Urinary bladder (tissue), 4 donors: ENCODE results near the gene CIAO2B. TPM values are rescaled to one million over a fixed set of nuclear protein-coding genes. Genes with fewer than 3 reads are reported as not detected.
"Not testable (repeated sequence)": the region's sequence is repeated elsewhere in the genome, so short reads cannot be mapped to it uniquely, and the experiment has no call there.

Source experiments
- DNase-seq: peaks from one replicate; pipeline ENCODE4 v3.0.0-alpha.2; 2015; ENCODE audit errors: extremely low spot score
- H3K27ac ChIP-seq: one replicate; pipeline ENCODE4 v1.5.1; 2013; ENCODE audit warnings: low read depth, mild to moderate bottlenecking, moderate library complexity
- H3K36me3 ChIP-seq: one replicate; pipeline ENCODE4 v1.6.1; 2013; ENCODE audit warnings: mild to moderate bottlenecking, moderate library complexity; ENCODE audit not compliant: insufficient read depth
- H3K4me1 ChIP-seq: one replicate; pipeline ENCODE4 v1.6.1; 2013; ENCODE audit warnings: mild to moderate bottlenecking, moderate library complexity; ENCODE audit not compliant: insufficient read depth
- H3K4me3 ChIP-seq: one replicate; pipeline ENCODE4 v1.5.1; 2013; ENCODE audit warnings: low read depth, low read length
- WGBS: extraction: QIAGEN DNeasy Blood & Tissue Kit; methylation state at CpG from one replicate; pipeline ENCODE4 v1.1.7; 2013; 5-methylcytosine and 5-hydroxymethylcytosine counted together
- polyA plus RNA-seq: library from polyadenylated mRNA; stranded (reverse); fragments of 200-250 nt; gene quantifications from one replicate; pipeline ENCODE4 v1.2.3, GENCODE V29; 2013
- total RNA-seq: library from RNA; depleted of rRNA; stranded (reverse); fragments of >200 nt; gene quantifications from one replicate; pipeline ENCODE4 v1.2.3, GENCODE V29; 2014
- donor health status: healthy with polysubstance abuse.
- donor health status: healthy.

The CIAO2B gene
- total and polyA plus RNA-seq, 2 donors = 52.0 to 174 TPM

- WGBS = 26% methylated on average over 16 of the region's 16 CpGs
- H3K4me3 ChIP-seq = no peak overlapping the region
- no peaks in the 10 kb centered on the region for H3K36me3 ChIP-seq
- H3K4me1 ChIP-seq = no peaks in the 10 kb centered on the region
- peak overlapping the region; percentile 61 for H3K27ac ChIP-seq
- no peak for DNase-seq
Measured at GRCh38 chr16:66904846-66905632, 29.2 kb downstream of the CIAO2B start.

- no peak for DNase-seq
- Histone ChIP-seq H3K4me3 (no peak overlapping the region), H3K4me1 (peaks cover 1% of the 10 kb centered on the region), H3K36me3 (no peaks in the 10 kb centered on the region), H3K27ac (peak overlapping the region; percentile 61)
- WGBS = 80% methylated on average over 13 of the region's 13 CpGs
Measured at GRCh38 chr16:66904428-66904845, 29.8 kb downstream of the CIAO2B start.

- H3K4me1 ChIP-seq = peaks cover 2% of the 10 kb centered on the region
- WGBS = 67% methylated on average over 11 of the region's 11 CpGs
- no peaks in the 10 kb centered on the region for H3K36me3 ChIP-seq
- H3K27ac ChIP-seq = peak overlapping the region; percentile 61
- no peak overlapping the region for H3K4me3 ChIP-seq
- no peak for DNase-seq
Measured at GRCh38 chr16:66903544-66904427, 30.4 kb downstream of the CIAO2B start.

GRCh38 chr16:66902648-66903543 is 31.3 kb downstream of the CIAO2B start:
- WGBS = 52% methylated on average over 14 of the region's 14 CpGs
- Histone ChIP-seq H3K36me3 (no peaks in the 10 kb centered on the region), H3K4me1 (peaks cover 2% of the 10 kb centered on the region), H3K4me3 (no peak overlapping the region), H3K27ac (no peak overlapping the region)
- DNase-seq = no peak

GRCh38 chr16:66901626-66902025 is 32.6 kb downstream of the CIAO2B start:
- 90% methylated on average over 10 of the region's 10 CpGs for WGBS
- no peaks in the 10 kb centered on the region for H3K36me3 ChIP-seq
- no peak overlapping the region for H3K4me3 ChIP-seq
- DNase-seq = no peak
- peaks cover 2% of the 10 kb centered on the region for H3K4me1 ChIP-seq
- H3K27ac ChIP-seq = no peak overlapping the region

- H3K4me3 ChIP-seq = no peak overlapping the region
- no peaks in the 10 kb centered on the region for H3K36me3 ChIP-seq
- no peak for DNase-seq
- H3K27ac ChIP-seq = peak overlapping the region; percentile 69
- H3K4me1 ChIP-seq = peaks cover 2% of the 10 kb centered on the region
- 28% methylated on average over 7 of the region's 7 CpGs for WGBS
Measured at GRCh38 chr16:66900721-66901441, 33.3 kb downstream of the CIAO2B start.

- WGBS = 16% methylated on average over 9 of the region's 9 CpGs
- H3K4me3 ChIP-seq = no peak overlapping the region
- peak overlapping the region; percentile 91 for H3K27ac ChIP-seq
- no peaks in the 10 kb centered on the region for H3K36me3 ChIP-seq
- H3K4me1 ChIP-seq = peaks cover 2% of the 10 kb centered on the region
- DNase-seq = peak; percentile 64
Measured at GRCh38 chr16:66899945-66900710, 34.1 kb downstream of the CIAO2B start.

- 65% methylated on average over 6 of the region's 6 CpGs for WGBS
- no peak for DNase-seq
Measured at GRCh38 chr16:66899310-66899944, 34.8 kb downstream of the CIAO2B start.

GRCh38 chr16:66898933-66899309 is 35.3 kb downstream of the CIAO2B start:
- WGBS = 82% methylated on average over 2 of the region's 2 CpGs
- no peak for DNase-seq
- Histone ChIP-seq H3K4me3 (no peak overlapping the region), H3K27ac (peak overlapping the region; percentile 63), H3K36me3 (no peaks in the 10 kb centered on the region), H3K4me1 (peaks cover 2% of the 10 kb centered on the region)

More at GRCh38 chr16:66899310-66899944, 34.8 kb downstream of the CIAO2B start:
- H3K36me3 ChIP-seq = no peaks in the 10 kb centered on the region
- peaks cover 2% of the 10 kb centered on the region for H3K4me1 ChIP-seq
- no peak overlapping the region for H3K4me3 ChIP-seq
- peak overlapping the region; percentile 63 for H3K27ac ChIP-seq

GRCh38 chr16:66898207-66898606 is 36.0 kb downstream of the CIAO2B start:
- no peak overlapping the region for H3K27ac ChIP-seq
- no peak for DNase-seq
- peaks cover 2% of the 10 kb centered on the region for H3K4me1 ChIP-seq
- 52% methylated on average over 3 of the region's 3 CpGs for WGBS
- H3K4me3 ChIP-seq = no peak overlapping the region
- H3K36me3 ChIP-seq = no peaks in the 10 kb centered on the region

- not testable (repeated sequence) for H3K4me1 ChIP-seq, H3K27ac ChIP-seq, DNase-seq, H3K36me3 ChIP-seq, H3K4me3 ChIP-seq
- 85% methylated on average over 5 of the region's 5 CpGs for WGBS
Measured at GRCh38 chr16:66896682-66897081, 37.5 kb downstream of the CIAO2B start.

GRCh38 chr16:66895999-66896398 is 38.2 kb downstream of the CIAO2B start:
- WGBS = 93% methylated on average over 3 of the region's 3 CpGs
- DNase-seq = no peak
- no peaks in the 10 kb centered on the region for H3K36me3 ChIP-seq
- no peak overlapping the region for H3K4me3 ChIP-seq
- H3K27ac ChIP-seq = no peak overlapping the region
- H3K4me1 ChIP-seq = peaks cover 2% of the 10 kb centered on the region
